HCT116 (cell line): ENCODE measurements around the gene BNC2. TPM values are rescaled to one million over a fixed set of nuclear protein-coding genes. Genes with fewer than 3 reads are reported as not detected.

Source experiments
- ATAC-seq: fragments of 200-7000 bp; cut with Tn5 transposase; 2 replicates; pipeline ENCODE4 v1.9.1; 2020; ENCODE audit warnings: mild to moderate bottlenecking, moderate library complexity
- BruUV-seq: library from RNA; stranded (reverse); fragments of 400-500 nt; replicated peaks from 2 replicates; lab custom pipeline; 2021; lab: Mats Ljungman, UMichigan
- CTCF ChIA-PET: fragments of 300-600 bp; sonication (Branson Sonifier 250); formaldehyde crosslinking; loops from one replicate; lab custom pipeline; 2021; ENCODE audit warnings: antibody characterized with exemption; lab: Charles Lee
- POLR2A ChIA-PET: fragments of 300-600, 350-600 bp; sonication (Branson Sonifier 250); formaldehyde crosslinking; loops from one replicate; lab custom pipeline; 2021; ENCODE audit warnings: antibody characterized with exemption; lab: Charles Lee
- RAD21 ChIA-PET, 2 experiments: fragments of 300-600 bp; sonication (Branson Sonifier 250); formaldehyde crosslinking; loops; one replicate each; lab custom pipeline; 2023; ENCODE audit warnings: low total read pairs in 2 of 2; ENCODE audit not compliant: uncharacterized antibody in 2 of 2, unreplicated experiment in 2 of 2, low non-redundant PET in 1 of 2; lab: Charles Lee
- DNase-seq: peaks from one replicate; pipeline ENCODE4 v3.0.0-alpha.2; 2010; ENCODE audit warnings: low read depth, low spot score
- H2AFZ ChIP-seq: fragments of 200-600 bp; shearing (Covaris generic), sonication (generic); 2 replicates; pipeline ENCODE4 v1.6.1; 2017; ENCODE audit warnings: low read depth, mixed run types, mixed read lengths, antibody characterized with exemption, low read length; ENCODE audit not compliant: poor library complexity, severe bottlenecking
- H3K27ac ChIP-seq: 2 replicates; pipeline ENCODE4 v1.5.1; 2012; ENCODE audit warnings: low read depth, low read length
- H3K27me3 ChIP-seq: fragments of 200-600 bp; sonication (generic); 2 replicates; pipeline ENCODE4 v1.6.1; 2016; ENCODE audit warnings: mixed run types, low read length, mixed read lengths; ENCODE audit not compliant: insufficient read depth
- H3K36me3 ChIP-seq, 2 experiments: fragments of 200-500 bp in 1 of 2; fragments of 200-600 bp in 1 of 2; sonication (Bioruptor generic) in 1 of 2; sonication (generic) in 1 of 2; 2 replicates each; pipeline versions ENCODE4 v1.5.1 to v1.6.1; 2014 to 2016; ENCODE audit warnings: low read length in 2 of 2, inconsistent platforms in 1 of 2, mixed read lengths in 1 of 2, mixed run types in 1 of 2; ENCODE audit not compliant: insufficient read depth in 2 of 2, control insufficient read depth in 1 of 2
- H3K4me1 ChIP-seq, 2 experiments: fragments of 200-600 bp in 1 of 2; sonication (generic) in 1 of 2; 2 replicates each; pipeline versions ENCODE4 v1.5.1 to v1.6.1; 2012 to 2017; ENCODE audit warnings: low read length in 2 of 2, inconsistent platforms in 1 of 2, mild to moderate bottlenecking in 1 of 2, mixed read lengths in 1 of 2, mixed run types in 1 of 2, moderate library complexity in 1 of 2; ENCODE audit not compliant: insufficient read depth in 2 of 2, control insufficient read depth in 1 of 2
- H3K4me2 ChIP-seq: fragments of 200-600 bp; sonication (generic); 2 replicates; pipeline ENCODE4 v1.6.1; 2017; ENCODE audit warnings: mixed run types, low read length, mixed read lengths
- H3K4me3 ChIP-seq, 2 experiments: fragments of 200-600 bp in 1 of 2; sonication (generic) in 1 of 2; replicated peaks in 1 of 2; 2 replicates each; pipeline ENCODE4 v1.5.1; 2011 to 2016; ENCODE audit warnings: low read length in 2 of 2, control low read depth in 1 of 2, low read depth in 1 of 2, mild to moderate bottlenecking in 1 of 2, mixed read lengths in 1 of 2, mixed run types in 1 of 2
- H3K79me2 ChIP-seq: fragments of 200-600 bp; sonication (generic); 2 replicates; pipeline ENCODE4 v1.6.1; 2017; ENCODE audit warnings: mild to moderate bottlenecking, mixed run types, low read length, moderate library complexity, mixed read lengths; ENCODE audit not compliant: insufficient read depth
- H3K9ac ChIP-seq: fragments of 200-600 bp; sonication (generic); 2 replicates; pipeline ENCODE4 v1.6.1; 2016; ENCODE audit warnings: low read length, mixed read lengths
- H3K9me2 ChIP-seq: fragments of 200-600 bp; sonication (generic), shearing (Covaris generic); 2 replicates; pipeline ENCODE4 v1.6.1; 2017; ENCODE audit warnings: mixed run types, mild to moderate bottlenecking, moderate library complexity; ENCODE audit not compliant: insufficient read depth
- H3K9me3 ChIP-seq, 2 experiments: fragments of 200-500 bp in 1 of 2; fragments of 200-600 bp in 1 of 2; sonication (Bioruptor generic) in 1 of 2; sonication (generic) in 1 of 2; 2 replicates each; pipeline ENCODE4 v1.6.1; 2014 to 2017; ENCODE audit warnings: low read length in 2 of 2, mixed read lengths in 2 of 2, inconsistent platforms in 1 of 2, low read depth in 1 of 2, mild to moderate bottlenecking in 1 of 2, mixed run types in 1 of 2, moderate library complexity in 1 of 2; ENCODE audit not compliant: control insufficient read depth in 1 of 2, insufficient read depth in 1 of 2
- H4K20me1 ChIP-seq: fragments of 200-600 bp; sonication (generic), shearing (Covaris generic); 2 replicates; pipeline ENCODE4 v1.6.1; 2017; ENCODE audit warnings: mixed run types, mild to moderate bottlenecking, moderate library complexity; ENCODE audit not compliant: insufficient read depth
- CBX3 ChIP-seq: IDR thresholded peaks from 2 replicates; pipeline ENCODE4 v1.6.1; 2012; ENCODE audit warnings: low read depth
- CEBPB ChIP-seq: IDR thresholded peaks from 2 replicates; pipeline ENCODE4 v1.6.1; 2012; ENCODE audit warnings: low read depth
- CTCF ChIP-seq, 3 experiments: fragments of 200-600 bp in 1 of 3; sonication (generic) in 1 of 3; IDR thresholded peaks in 2 of 3; conservative IDR thresholded peaks in 1 of 3; 2 replicates each; pipeline ENCODE4 v1.5.1; 2012 to 2017; ENCODE audit warnings: low read depth in 2 of 3, low read length in 2 of 3, antibody characterized with exemption in 1 of 3, borderline replicate concordance in 1 of 3, control low read depth in 1 of 3, mild to moderate bottlenecking in 1 of 3, mixed read lengths in 1 of 3, mixed run types in 1 of 3, moderate library complexity in 1 of 3; ENCODE audit not compliant: insufficient read depth in 1 of 3
- EGR1 ChIP-seq: IDR thresholded peaks from 2 replicates; pipeline ENCODE4 v1.6.1; 2012; ENCODE audit warnings: low read depth
- EZH2 ChIP-seq: fragments of 200-600 bp; sonication (generic); IDR thresholded peaks from 2 replicates; pipeline ENCODE4 v1.6.1; 2017; ENCODE audit warnings: antibody characterized with exemption, mixed run types
- EZH2phosphoT487 ChIP-seq: fragments of 200-600 bp; IDR thresholded peaks from 2 replicates; pipeline ENCODE4 v1.6.1; 2018; ENCODE audit warnings: antibody characterized with exemption, borderline replicate concordance
- FOSL1 ChIP-seq: IDR thresholded peaks from 2 replicates; pipeline ENCODE4 v1.6.1; 2012; ENCODE audit warnings: low read depth
- POLR2A ChIP-seq: IDR thresholded peaks from 2 replicates; pipeline ENCODE4 v1.7.0; 2011; ENCODE audit warnings: borderline replicate concordance; ENCODE audit not compliant: insufficient read depth, insufficient read length; ENCODE audit errors: extremely low read depth
- POLR2AphosphoS5 ChIP-seq: IDR thresholded peaks from 2 replicates; pipeline ENCODE4 v1.6.1; 2011; ENCODE audit warnings: mild to moderate bottlenecking, low read depth, low read length, moderate library complexity
- RAD21 ChIP-seq: IDR thresholded peaks from 2 replicates; pipeline ENCODE4 v1.6.1; 2012; ENCODE audit warnings: low read depth, mild to moderate bottlenecking
- REST ChIP-seq: IDR thresholded peaks from 2 replicates; pipeline ENCODE4 v1.6.1; 2012; ENCODE audit warnings: low read depth
- SP1 ChIP-seq: IDR thresholded peaks from 2 replicates; pipeline ENCODE4 v1.6.1; 2012; ENCODE audit warnings: low read depth
- YY1 ChIP-seq: IDR thresholded peaks from 2 replicates; pipeline ENCODE4 v1.6.1; 2011; ENCODE audit warnings: low read length, low read depth, moderate library complexity, mild to moderate bottlenecking; ENCODE audit not compliant: insufficient replicate concordance; ENCODE audit errors: extremely low read depth
- ZBTB33 ChIP-seq: IDR thresholded peaks from 2 replicates; pipeline ENCODE4 v1.6.1; 2011; ENCODE audit warnings: mild to moderate bottlenecking, low read length, moderate library complexity; ENCODE audit not compliant: insufficient replicate concordance; ENCODE audit errors: extremely low read depth
- ZNF274 ChIP-seq: fragments of 200-500 bp; sonication (Bioruptor generic); IDR thresholded peaks from 2 replicates; pipeline ENCODE4 v1.6.1; 2014; ENCODE audit warnings: mild to moderate bottlenecking, low read depth, low read length, inconsistent platforms
- intact Hi-C: fragments of 100-400 bp; cut with micrococcal nuclease; formaldehyde crosslinking; loops from 2 replicates; pipeline ENCODE4 v1.10.0; 2022
- total RNA-seq: library from RNA; stranded (reverse); gene quantifications from one replicate; pipeline ENCODE4 v1.2.1, GENCODE V29; 2021; ENCODE audit not compliant: unreplicated experiment
- TF ChIP-seq, protein P1 (sequence below): IDR thresholded peaks from 2 replicates; pipeline ENCODE4 v1.6.1; 2012
- TF ChIP-seq, protein P2 (sequence below): IDR thresholded peaks from 2 replicates; pipeline ENCODE4 v1.6.1; 2012

BNC2 gene
- total RNA-seq, 1 experiment from 2014 or later: 0.37 TPM

- no peaks in the 10 kb centered on the region for H3K4me1 ChIP-seq
- CTCF ChIA-PET: no interaction called here
- TF ChIP-seq CBX3: no peak
- TF ChIP-seq EGR1: no peak
- no peak for TF ChIP-seq CTCF (IDR thresholded peaks at IDR 0.05 in 2 of 3, conservative IDR thresholded peaks at IDR 0.05 in 1 of 3; ENCODE audit: borderline replicate concordance in 1 of 3, insufficient read depth in 1 of 3, low read depth in 2 of 3, low read length in 2 of 3)
- TF ChIP-seq ZBTB33: no peak
- no peak for TF ChIP-seq EZH2
- no peak for TF ChIP-seq ZNF274
- no peak for TF ChIP-seq POLR2AphosphoS5
- TF ChIP-seq YY1: no peak
- TF ChIP-seq FOSL1: no peak
- TF ChIP-seq, protein P1, sequence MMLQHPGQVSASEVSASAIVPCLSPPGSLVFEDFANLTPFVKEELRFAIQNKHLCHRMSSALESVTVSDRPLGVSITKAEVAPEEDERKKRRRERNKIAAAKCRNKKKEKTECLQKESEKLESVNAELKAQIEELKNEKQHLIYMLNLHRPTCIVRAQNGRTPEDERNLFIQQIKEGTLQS: no peak
- TF ChIP-seq RAD21: no peak
- TF ChIP-seq REST: no peak
- no peak for TF ChIP-seq SP1
- TF ChIP-seq EZH2phosphoT487: no peak
- TF ChIP-seq, protein P2, sequence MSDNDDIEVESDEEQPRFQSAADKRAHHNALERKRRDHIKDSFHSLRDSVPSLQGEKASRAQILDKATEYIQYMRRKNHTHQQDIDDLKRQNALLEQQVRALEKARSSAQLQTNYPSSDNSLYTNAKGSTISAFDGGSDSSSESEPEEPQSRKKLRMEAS: no peak
- TF ChIP-seq POLR2A: no peak
- TF ChIP-seq CEBPB: no peak
- TF ChIP-seq, all 23 proteins: peak for 0
Measured at GRCh38 chr9:16436545-16436944, 433.9 kb downstream of the BNC2 start.

More at GRCh38 chr9:16436545-16436944, 433.9 kb downstream of the BNC2 start:
- no peaks in the 10 kb centered on the region for H3K36me3 ChIP-seq
- H3K4me3 ChIP-seq: no peak overlapping the region
- no peaks in the 10 kb centered on the region for H3K9me2 ChIP-seq
- no peak overlapping the region for H3K27ac ChIP-seq
- ChIA-PET POLR2A (no interaction called here), RAD21 (no interaction called here)
- no peaks in the 10 kb centered on the region for H3K9me3 ChIP-seq
- H3K4me2 ChIP-seq: no peak overlapping the region
- DNase-seq (no peak), ATAC-seq (no peak)
- H3K9ac ChIP-seq: no peak overlapping the region
- intact Hi-C loops: no loop called here
- H4K20me1 ChIP-seq: no peaks in the 10 kb centered on the region
- no peaks in the 10 kb centered on the region for H3K79me2 ChIP-seq
- H2AFZ ChIP-seq: no peak overlapping the region
- H3K27me3 ChIP-seq: peaks cover 5% of the 10 kb centered on the region; the same call in 1 of the 2 replicates
- BruUV-seq: no TSS peak
